Testis (tissue), 3 donors: ENCODE measurements around the gene STUM. TPM values are rescaled to one million over a fixed set of nuclear protein-coding genes. Genes with fewer than 3 reads are reported as not detected.
A peak's percentile ranks its signal among the peaks of the same experiment; 100 is the strongest.

Source experiments
- DNase-seq: peaks from one replicate; pipeline ENCODE4 v3.0.0-alpha.2; 2019
- H3K27ac ChIP-seq, 2 donors: fragments of 200-600 bp; sonication (generic); one replicate each; pipeline ENCODE4 v1.5.1; 2019
- H3K27me3 ChIP-seq: fragments of 200-600 bp; sonication (generic); one replicate; pipeline ENCODE4 v1.5.1; 2019
- H3K36me3 ChIP-seq: fragments of 200-600 bp; sonication (generic); one replicate; pipeline ENCODE4 v1.5.1; 2017; ENCODE audit warnings: low read depth; ENCODE audit errors: missing control alignments
- H3K4me1 ChIP-seq: fragments of 200-600 bp; sonication (generic); one replicate; pipeline ENCODE4 v1.5.1; 2019
- H3K4me3 ChIP-seq, 2 donors: fragments of 200-600 bp; sonication (generic); one replicate each; pipeline ENCODE4 v1.5.1; 2017 to 2019
- H3K9me3 ChIP-seq: fragments of 200-600 bp; sonication (generic); one replicate; pipeline ENCODE4 v1.5.1; 2017
- CTCF ChIP-seq, 3 experiments: fragments of 450-650 bp in 2 of 3; fragments of 200-600 bp in 1 of 3; sonication (generic) in 1 of 3; IDR thresholded peaks; one replicate each; pipeline ENCODE4 v1.5.1; 2016 to 2019; ENCODE audit warnings: antibody characterized with exemption in 3 of 3, mild to moderate bottlenecking in 2 of 3, moderate library complexity in 1 of 3
- POLR2A ChIP-seq: fragments of 450-650 bp; IDR thresholded peaks from one replicate; pipeline ENCODE4 v1.6.1; 2017; ENCODE audit warnings: antibody characterized with exemption, mild to moderate bottlenecking, moderate library complexity
- WGBS, 2 donors: methylation state at CpG; one replicate each; pipeline ENCODE4 v1.1.5; 2018; 5-methylcytosine and 5-hydroxymethylcytosine counted together
- intact Hi-C: fragments of 100-400 bp; cut with DNase I; formaldehyde crosslinking; loops from one replicate; pipeline ENCODE4 v1.15.1; 2023; ENCODE audit warnings: low total_unique reads
- polyA plus RNA-seq: library from polyadenylated mRNA; stranded (reverse); fragments of 350-450 nt; fragmentation: Illumina TruSeq; extraction: RNeasy Lipid Tissue Mini Kit (QIAGEN cat#74804); gene quantifications from one replicate; pipeline ENCODE4 v1.2.3, GENCODE V29; 2014; ENCODE audit warnings: low read depth, low replicate concordance; ENCODE audit not compliant: insufficient read depth
- total RNA-seq, 2 donors: library from RNA; depleted of rRNA; stranded (reverse); fragments of >200 nt; gene quantifications; one replicate each; pipeline ENCODE4 v1.2.3, GENCODE V29; 2016

The STUM gene
- total and polyA plus RNA-seq, 3 donors from 2014 or later: 2.5 to 4.5 (median 3.7) TPM

GRCh38 chr1:226654046-226654667 is 105.6 kb downstream of the STUM start:
- Histone ChIP-seq H3K4me3 (no peak overlapping the region), H3K4me1 (peaks cover 25% of the 10 kb centered on the region), H3K36me3 (no peaks in the 10 kb centered on the region), H3K9me3 (no peaks in the 10 kb centered on the region), H3K27ac (no peak overlapping the region), H3K27me3 (no peaks in the 10 kb centered on the region)
- no peak for TF ChIP-seq CTCF (IDR thresholded peaks at IDR 0.05)
- TF ChIP-seq POLR2A: no peak
- intact Hi-C loops: no loop called here
- DNase-seq: no peak
- 54 to 63% methylated on average over 8 of the region's 8 CpGs for WGBS, 2 donors

- no peaks in the 10 kb centered on the region for H3K9me3 ChIP-seq
- TF ChIP-seq CTCF (IDR thresholded peaks at IDR 0.05): no peak
- TF ChIP-seq POLR2A: no peak
- H3K27me3 ChIP-seq: no peaks in the 10 kb centered on the region
- peaks cover 30% of the 10 kb centered on the region for H3K4me1 ChIP-seq
- 83 to 88% methylated on average over 8 of the region's 8 CpGs for WGBS, 2 donors
- intact Hi-C loops: no loop called here
- no peaks in the 10 kb centered on the region for H3K36me3 ChIP-seq
- no peak overlapping the region for H3K4me3 ChIP-seq
- no peak overlapping the region for H3K27ac ChIP-seq
- no peak for DNase-seq
Observed at GRCh38 chr1:226654668-226655055, 106.1 kb downstream of the STUM start.

GRCh38 chr1:226655251-226656163 is 106.9 kb downstream of the STUM start:
- TF ChIP-seq CTCF (IDR thresholded peaks at IDR 0.05): no peak
- no peak for TF ChIP-seq POLR2A
- DNase-seq: no peak

GRCh38 chr1:226656201-226656600 is 107.6 kb downstream of the STUM start:
- H3K4me3 ChIP-seq: no peak overlapping the region
- H3K36me3 ChIP-seq: no peaks in the 10 kb centered on the region
- no peaks in the 10 kb centered on the region for H3K27me3 ChIP-seq
- DNase-seq: no peak
- TF ChIP-seq CTCF (IDR thresholded peaks at IDR 0.05): no peak
- TF ChIP-seq POLR2A: no peak
- intact Hi-C loops: no loop called here
- H3K9me3 ChIP-seq: no peaks in the 10 kb centered on the region
- H3K27ac ChIP-seq: no peak overlapping the region
- WGBS, 2 donors: 68 to 87% methylated on average over 4 of the region's 4 CpGs
- H3K4me1 ChIP-seq: peaks cover 44% of the 10 kb centered on the region

More at GRCh38 chr1:226655251-226656163, 106.9 kb downstream of the STUM start:
- no peaks in the 10 kb centered on the region for H3K36me3 ChIP-seq
- WGBS, 2 donors: 93 to 96% methylated on average over 10 to 12 of the region's 12 CpGs
- H3K27ac ChIP-seq: peak overlapping the region in 1 of 2 donors; percentile 38
- H3K4me1 ChIP-seq: peaks cover 38% of the 10 kb centered on the region
- H3K9me3 ChIP-seq: no peaks in the 10 kb centered on the region
- H3K27me3 ChIP-seq: no peaks in the 10 kb centered on the region
- H3K4me3 ChIP-seq: no peak overlapping the region
- intact Hi-C loops: no loop called here
